GM12878 (cell line): ENCODE data around the gene HNMT. TPM values are rescaled to one million over a fixed set of nuclear protein-coding genes. Genes with fewer than 3 reads are reported as not detected.

Experiments
- ATAC-seq: fragments of 200-7000 bp; cut with Tn5 transposase; 3 replicates; pipeline ENCODE4 v1.9.1; 2020; ENCODE audit warnings: mild to moderate bottlenecking, moderate library complexity
- BruUV-seq: library from RNA; stranded (reverse); fragments of 400-500 nt; replicated peaks from 2 replicates; lab custom pipeline; 2021; lab: Mats Ljungman, UMichigan
- CTCF ChIA-PET: fragments of 300-600 bp; sonication (Branson Sonifier 250); formaldehyde crosslinking; extraction: SDS; loops from one replicate; lab custom pipeline; 2021; ENCODE audit warnings: inconsistent platforms; lab: Yijun Ruan, JAX
- POLR2A ChIA-PET: fragments of 350-600 bp; formaldehyde crosslinking; extraction: SDS; loops from one replicate; lab custom pipeline; 2021; ENCODE audit warnings: inconsistent platforms; lab: Charles Lee
- RAD21 ChIA-PET: fragments of 300-600 bp; sonication (Branson Sonifier 250); formaldehyde crosslinking; loops from one replicate; lab custom pipeline; 2023; ENCODE audit warnings: antibody characterized with exemption; ENCODE audit not compliant: unreplicated experiment; lab: Charles Lee
- SMC1A ChIA-PET: fragments of 300-600 bp; sonication (Branson Sonifier 250); formaldehyde crosslinking; loops from one replicate; lab custom pipeline; 2023; ENCODE audit not compliant: unreplicated experiment, uncharacterized antibody; lab: Charles Lee
- DNase-seq: peaks from one replicate; pipeline ENCODE4 v3.0.0-alpha.2; 2011; ENCODE audit warnings: low read depth, low spot score
- FAIRE-seq: peaks from 3 replicates; lab custom pipeline; 2011; peaks lifted over from hg19 to GRCh38; lab: Jason Lieb, UNC
- H2AFZ ChIP-seq: 2 replicates; pipeline ENCODE4 v1.6.0; 2011; ENCODE audit warnings: low read depth, low read length, control low read depth; ENCODE audit not compliant: control insufficient read depth
- H3K27ac ChIP-seq: 2 replicates; pipeline ENCODE4 v1.5.1; 2011; ENCODE audit warnings: control low read depth; ENCODE audit not compliant: control insufficient read depth, insufficient read depth
- H3K27me3 ChIP-seq, 2 experiments: replicated peaks in 1 of 2; 2 replicates each; pipeline versions ENCODE4 v1.6.0 to v1.6.1; 2011; ENCODE audit warnings: low read length in 1 of 2; ENCODE audit not compliant: control insufficient read depth in 2 of 2, insufficient read depth in 2 of 2
- H3K36me3 ChIP-seq, 2 experiments: 2 replicates each; pipeline ENCODE4 v1.5.1; 2011; ENCODE audit warnings: low read length in 1 of 2; ENCODE audit not compliant: control insufficient read depth in 2 of 2, insufficient read depth in 2 of 2
- H3K4me1 ChIP-seq: 2 replicates; pipeline ENCODE4 v1.6.1; 2011; ENCODE audit warnings: mild to moderate bottlenecking, low read length, moderate library complexity, mixed read lengths; ENCODE audit not compliant: control insufficient read depth, insufficient read depth
- H3K4me2 ChIP-seq: 2 replicates; pipeline ENCODE4 v1.6.0; 2011; ENCODE audit warnings: control low read depth; ENCODE audit not compliant: control insufficient read depth, insufficient read depth
- H3K4me3 ChIP-seq: fragments of 200-600 bp; sonication (generic); 2 replicates; pipeline ENCODE4 v1.5.1; 2016
- H3K79me2 ChIP-seq: 2 replicates; pipeline ENCODE4 v1.6.0; 2011; ENCODE audit warnings: low read length; ENCODE audit not compliant: control insufficient read depth, insufficient read depth
- H3K9ac ChIP-seq: 2 replicates; pipeline ENCODE4 v1.8.0; 2011; ENCODE audit warnings: low read length, control low read depth, mixed read lengths; ENCODE audit not compliant: control insufficient read depth, insufficient read depth
- H3K9me3 ChIP-seq: replicated peaks from 3 replicates; pipeline ENCODE4 v1.5.1; 2011; ENCODE audit warnings: mild to moderate bottlenecking, low read length; ENCODE audit not compliant: control insufficient read depth, insufficient read depth
- H4K20me1 ChIP-seq: 2 replicates; pipeline ENCODE4 v1.6.0; 2011; ENCODE audit not compliant: control insufficient read depth, insufficient read depth
- ASH2L ChIP-seq: fragments of 300-600, 200-600 bp; sonication (generic); IDR thresholded peaks from 2 replicates; pipeline ENCODE4 v1.6.1; 2017; ENCODE audit warnings: low read depth, mild to moderate bottlenecking, borderline replicate concordance
- ATF7 ChIP-seq: fragments of 450-650 bp; IDR thresholded peaks from 2 replicates; pipeline ENCODE4 v1.6.1; 2016; ENCODE audit warnings: low read depth, mild to moderate bottlenecking
- FOXK2 ChIP-seq: fragments of 450-650 bp; IDR thresholded peaks from 2 replicates; pipeline ENCODE4 v1.6.1; 2017; ENCODE audit warnings: mild to moderate bottlenecking, moderate library complexity
- MYB ChIP-seq: fragments of 150-350 bp; IDR thresholded peaks from 2 replicates; pipeline ENCODE4 v1.6.1; 2014; ENCODE audit warnings: mild to moderate bottlenecking, low read depth, low read length, borderline replicate concordance
- PKNOX1 ChIP-seq: fragments of 450-650 bp; IDR thresholded peaks from 2 replicates; pipeline ENCODE4 v1.6.1; 2016; ENCODE audit warnings: mild to moderate bottlenecking
- RAD21 ChIP-seq: IDR thresholded peaks from 2 replicates; pipeline ENCODE4 v1.6.1; 2011; ENCODE audit warnings: mild to moderate bottlenecking, low read depth, low read length, moderate library complexity; ENCODE audit not compliant: insufficient read depth
- SRF ChIP-seq, 2 experiments: IDR thresholded peaks; 2 replicates each; pipeline ENCODE4 v1.6.1; 2011; ENCODE audit warnings: low read depth in 2 of 2, low read length in 2 of 2, mild to moderate bottlenecking in 1 of 2, moderate library complexity in 1 of 2
- TARDBP ChIP-seq: IDR thresholded peaks from 2 replicates; pipeline ENCODE4 v1.6.1; 2016; ENCODE audit warnings: borderline replicate concordance
- WRNIP1 ChIP-seq: IDR thresholded peaks from 2 replicates; pipeline ENCODE4 v1.6.1; 2011; ENCODE audit warnings: low read depth, low read length, improper control_type of control experiment, borderline replicate concordance
- WGBS: methylation state at CpG from one replicate; pipeline ENCODE4 v1.1.6; 2016; ENCODE audit warnings: low lambda C conversion rate; ENCODE audit not compliant: insufficient replicate concordance, insufficient coverage; ENCODE audit errors: missing lambda C conversion rate; 5-methylcytosine and 5-hydroxymethylcytosine counted together
- in situ Hi-C: fragments of 300-500 bp; cut with MboI; formaldehyde crosslinking; loops from 9 replicates; pipeline ENCODE4 v1.14.3; 2018; ENCODE audit warnings: mixed read lengths
- intact Hi-C: fragments of 100-400 bp; cut with micrococcal nuclease; formaldehyde crosslinking; loops from one replicate; pipeline ENCODE4 v1.14.2; 2022; ENCODE audit not compliant: unreplicated experiment
- polyA plus RNA-seq, 11 experiments: library from polyadenylated mRNA; depleted of rRNA in 4 of 11; unstranded in 6 of 11; stranded (reverse) in 5 of 11; fragments of >200 nt; fragmentation: Nextera tagmentation in 4 of 11; fragmentation: Illumina TruSeq in 1 of 11; extraction: Ambion mirVana in 4 of 11; extraction: Trizol in 1 of 11; gene quantifications; 1 replicate in 1 of 11; 2 replicates in 10 of 11; pipeline versions ENCODE4 v1.2.1 to v1.2.3, GENCODE V29; 2011 to 2016; ENCODE audit warnings: inconsistent platforms in 2 of 11, missing spikeins in 2 of 11, low read depth in 1 of 11
- total RNA-seq, 4 experiments: library from RNA; depleted of rRNA in 3 of 4; stranded (reverse); fragments of >200 nt in 3 of 4; fragmentation: Illumina TruSeq in 1 of 4; extraction: Trizol in 1 of 4; gene quantifications; 2 replicates each; pipeline versions ENCODE4 v1.2.1 to v1.2.3, GENCODE V29; 2013 to 2021
- TF ChIP-seq, protein P1 (sequence below): fragments of 450-650 bp; IDR thresholded peaks from 2 replicates; pipeline ENCODE4 v1.6.1; 2017; ENCODE audit warnings: mild to moderate bottlenecking, moderate library complexity
- TF ChIP-seq, protein P2 (sequence below): IDR thresholded peaks from 2 replicates; pipeline ENCODE4 v1.6.1; 2012; ENCODE audit warnings: low read length, inconsistent platforms

Gene HNMT
- total and polyA plus RNA-seq, 10 of the 15 experiments (the other 5 are each of a cell fraction or from before 2014, with no cell fraction given) = not detected

DNA sequence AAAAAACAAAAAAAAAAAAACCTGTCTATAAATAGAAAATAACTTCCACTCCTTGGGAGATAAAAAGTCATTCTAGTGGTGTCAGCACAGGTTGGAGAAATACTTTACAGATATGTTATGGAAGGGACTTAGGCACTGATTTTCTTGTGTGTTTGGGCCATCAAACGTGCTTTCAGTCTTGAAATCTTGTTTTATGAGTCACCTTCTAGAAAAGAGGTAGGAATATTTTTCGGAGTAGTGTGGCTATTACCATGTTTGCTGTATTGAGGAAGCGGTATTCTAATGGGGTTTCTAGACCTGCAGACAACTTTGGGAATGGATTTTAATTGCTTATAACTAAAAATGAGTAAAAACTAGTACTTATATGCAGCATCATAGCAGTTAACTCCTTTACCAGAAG lies 12.0 kb downstream of the HNMT start:
- ATAC-seq = no peak
- Histone ChIP-seq H3K79me2 (no peaks in the 10 kb centered on the region), H3K4me1 (no peaks in the 10 kb centered on the region), H3K4me2 (no peak overlapping the region), H3K27me3 (no peaks in the 10 kb centered on the region), H3K9ac (no peak overlapping the region), H3K9me3 (no peaks in the 10 kb centered on the region), H4K20me1 (no peaks in the 10 kb centered on the region), H3K27ac (no peak overlapping the region), H3K4me3 (no peak overlapping the region), H2AFZ (no peak overlapping the region), H3K36me3 (no peaks in the 10 kb centered on the region)
- FAIRE-seq = no peak
- no peak for DNase-seq
- SMC1A ChIA-PET = interaction anchor here (0.6 to 1.0 kb wide), 2 partner anchors 10 to 11 kb away, joined by 3 read pairs; no protein-coding TSS in a partner anchor
- in situ Hi-C loops = no loop called here
- RAD21 ChIA-PET = no interaction called here
- CTCF ChIA-PET = interaction anchor here (0.8 to 1.4 kb wide), 3 partner anchors 10 to 168 kb away, joined by 3 read pairs; no protein-coding TSS in a partner anchor
- BruUV-seq = no TSS peak
- intact Hi-C loops = no loop called here
- POLR2A ChIA-PET = interaction anchor here (0.7 kb wide), 1 partner anchor 22 kb away, joined by 4 read pairs; no protein-coding TSS in a partner anchor
- TF ChIP-seq, protein P1, sequence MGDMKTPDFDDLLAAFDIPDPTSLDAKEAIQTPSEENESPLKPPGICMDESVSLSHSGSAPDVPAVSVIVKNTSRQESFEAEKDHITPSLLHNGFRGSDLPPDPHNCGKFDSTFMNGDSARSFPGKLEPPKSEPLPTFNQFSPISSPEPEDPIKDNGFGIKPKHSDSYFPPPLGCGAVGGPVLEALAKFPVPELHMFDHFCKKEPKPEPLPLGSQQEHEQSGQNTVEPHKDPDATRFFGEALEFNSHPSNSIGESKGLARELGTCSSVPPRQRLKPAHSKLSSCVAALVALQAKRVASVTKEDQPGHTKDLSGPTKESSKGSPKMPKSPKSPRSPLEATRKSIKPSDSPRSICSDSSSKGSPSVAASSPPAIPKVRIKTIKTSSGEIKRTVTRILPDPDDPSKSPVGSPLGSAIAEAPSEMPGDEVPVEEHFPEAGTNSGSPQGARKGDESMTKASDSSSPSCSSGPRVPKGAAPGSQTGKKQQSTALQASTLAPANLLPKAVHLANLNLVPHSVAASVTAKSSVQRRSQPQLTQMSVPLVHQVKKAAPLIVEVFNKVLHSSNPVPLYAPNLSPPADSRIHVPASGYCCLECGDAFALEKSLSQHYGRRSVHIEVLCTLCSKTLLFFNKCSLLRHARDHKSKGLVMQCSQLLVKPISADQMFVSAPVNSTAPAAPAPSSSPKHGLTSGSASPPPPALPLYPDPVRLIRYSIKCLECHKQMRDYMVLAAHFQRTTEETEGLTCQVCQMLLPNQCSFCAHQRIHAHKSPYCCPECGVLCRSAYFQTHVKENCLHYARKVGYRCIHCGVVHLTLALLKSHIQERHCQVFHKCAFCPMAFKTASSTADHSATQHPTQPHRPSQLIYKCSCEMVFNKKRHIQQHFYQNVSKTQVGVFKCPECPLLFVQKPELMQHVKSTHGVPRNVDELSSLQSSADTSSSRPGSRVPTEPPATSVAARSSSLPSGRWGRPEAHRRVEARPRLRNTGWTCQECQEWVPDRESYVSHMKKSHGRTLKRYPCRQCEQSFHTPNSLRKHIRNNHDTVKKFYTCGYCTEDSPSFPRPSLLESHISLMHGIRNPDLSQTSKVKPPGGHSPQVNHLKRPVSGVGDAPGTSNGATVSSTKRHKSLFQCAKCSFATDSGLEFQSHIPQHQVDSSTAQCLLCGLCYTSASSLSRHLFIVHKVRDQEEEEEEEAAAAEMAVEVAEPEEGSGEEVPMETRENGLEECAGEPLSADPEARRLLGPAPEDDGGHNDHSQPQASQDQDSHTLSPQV = no peak
- no peak for TF ChIP-seq ASH2L
- TF ChIP-seq, protein P2, sequence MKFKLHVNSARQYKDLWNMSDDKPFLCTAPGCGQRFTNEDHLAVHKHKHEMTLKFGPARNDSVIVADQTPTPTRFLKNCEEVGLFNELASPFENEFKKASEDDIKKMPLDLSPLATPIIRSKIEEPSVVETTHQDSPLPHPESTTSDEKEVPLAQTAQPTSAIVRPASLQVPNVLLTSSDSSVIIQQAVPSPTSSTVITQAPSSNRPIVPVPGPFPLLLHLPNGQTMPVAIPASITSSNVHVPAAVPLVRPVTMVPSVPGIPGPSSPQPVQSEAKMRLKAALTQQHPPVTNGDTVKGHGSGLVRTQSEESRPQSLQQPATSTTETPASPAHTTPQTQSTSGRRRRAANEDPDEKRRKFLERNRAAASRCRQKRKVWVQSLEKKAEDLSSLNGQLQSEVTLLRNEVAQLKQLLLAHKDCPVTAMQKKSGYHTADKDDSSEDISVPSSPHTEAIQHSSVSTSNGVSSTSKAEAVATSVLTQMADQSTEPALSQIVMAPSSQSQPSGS = no peak
- no peak for TF ChIP-seq WRNIP1
- TF ChIP-seq RAD21 = no peak
- no peak for TF ChIP-seq MYB
- TF ChIP-seq SRF (IDR thresholded peaks at IDR 0.05; ENCODE audit: low read depth in 2 of 2, low read length in 2 of 2) = no peak
- no peak for TF ChIP-seq FOXK2
- TF ChIP-seq TARDBP = no peak
- no peak for TF ChIP-seq PKNOX1
- TF ChIP-seq ATF7 = no peak
- 1% methylated on average over 3 of the region's 3 CpGs for WGBS
